IMR-90 (cell line): Measurements from ENCODE around the gene MMAB. TPM values are rescaled to one million over a fixed set of nuclear protein-coding genes. Genes with fewer than 3 reads are reported as not detected.

ENCODE experiments used
- ATAC-seq: fragments of 200-7000 bp; cut with Tn5 transposase; 2 replicates; pipeline ENCODE4 v1.9.1; 2020; ENCODE audit warnings: low read depth, mild to moderate bottlenecking, moderate library complexity
- BruUV-seq: library from RNA; stranded (reverse); fragments of 400-500 nt; replicated peaks from 2 replicates; lab custom pipeline; 2021; lab: Mats Ljungman, UMichigan
- CTCF ChIA-PET: fragments of 300-600 bp; formaldehyde crosslinking; extraction: SDS; loops from one replicate; lab custom pipeline; 2021; ENCODE audit warnings: antibody characterized with exemption; lab: Yijun Ruan, JAX
- POLR2A ChIA-PET: fragments of 300-600 bp; sonication (Branson Sonifier 250); formaldehyde crosslinking; loops from one replicate; lab custom pipeline; 2022; ENCODE audit warnings: antibody characterized with exemption; ENCODE audit not compliant: unreplicated experiment; lab: Charles Lee
- DNase-seq: peaks from one replicate; pipeline ENCODE4 v3.0.0; 2013
- H2AFZ ChIP-seq: replicated peaks from 2 replicates; pipeline ENCODE3; 2013; ENCODE audit warnings: low read length, mild to moderate bottlenecking; ENCODE audit not compliant: poor library complexity
- H2AK5ac ChIP-seq: 2 replicates; pipeline ENCODE4 v1.6.1; 2013; ENCODE audit warnings: low read depth, low read length, inconsistent platforms
- H2AK9ac ChIP-seq: replicated peaks from 2 replicates; pipeline ENCODE3; 2013; ENCODE audit warnings: mild to moderate bottlenecking, low read depth, low read length, moderate library complexity; ENCODE audit not compliant: poor library complexity
- H2BK120ac ChIP-seq: 2 replicates; pipeline ENCODE4 v1.6.1; 2013; ENCODE audit warnings: low read depth, low read length, inconsistent platforms
- H2BK15ac ChIP-seq: 3 replicates; pipeline ENCODE4 v1.6.1; 2013; ENCODE audit warnings: low read depth, low read length, inconsistent platforms
- H2BK20ac ChIP-seq: 2 replicates; pipeline ENCODE4 v1.6.1; 2013; ENCODE audit warnings: low read depth, mild to moderate bottlenecking, inconsistent platforms, low read length, moderate library complexity
- H2BK5ac ChIP-seq: 2 replicates; pipeline ENCODE4 v1.6.1; 2013; ENCODE audit warnings: mild to moderate bottlenecking, low read depth, low read length, inconsistent platforms; ENCODE audit not compliant: poor library complexity, severe bottlenecking
- H3K14ac ChIP-seq: replicated peaks from 2 replicates; pipeline ENCODE4 v1.6.1; 2013; ENCODE audit warnings: low read depth, low read length, inconsistent platforms
- H3K18ac ChIP-seq: 2 replicates; pipeline ENCODE4 v1.6.1; 2013; ENCODE audit warnings: low read depth, low read length, control low read depth
- H3K23ac ChIP-seq: 2 replicates; pipeline ENCODE4 v1.6.1; 2013; ENCODE audit warnings: low read depth, low read length, inconsistent platforms
- H3K27ac ChIP-seq: 2 replicates; pipeline ENCODE4 v1.5.1; 2013; ENCODE audit warnings: mild to moderate bottlenecking, control low read depth, low read length; ENCODE audit not compliant: insufficient read depth
- H3K27me3 ChIP-seq: 2 replicates; pipeline ENCODE4 v1.6.1; 2013; ENCODE audit warnings: low read length; ENCODE audit not compliant: control insufficient read depth, insufficient read depth
- H3K36me3 ChIP-seq: 2 replicates; pipeline ENCODE4 v1.6.1; 2013; ENCODE audit warnings: low read length, mixed read lengths; ENCODE audit not compliant: control insufficient read depth, insufficient read depth
- H3K4ac ChIP-seq: 2 replicates; pipeline ENCODE4 v1.6.1; 2013; ENCODE audit warnings: low read depth, low read length, inconsistent platforms
- H3K4me1 ChIP-seq: 2 replicates; pipeline ENCODE4 v1.6.1; 2013; ENCODE audit warnings: low read length, mixed read lengths; ENCODE audit not compliant: control insufficient read depth, insufficient read depth
- H3K4me2 ChIP-seq: 2 replicates; pipeline ENCODE4 v1.6.1; 2013; ENCODE audit warnings: low read depth, mild to moderate bottlenecking, control low read depth, low read length, moderate library complexity
- H3K4me3 ChIP-seq: 2 replicates; pipeline ENCODE4 v1.5.1; 2013; ENCODE audit warnings: low read depth, mild to moderate bottlenecking, control low read depth, low read length, moderate library complexity; ENCODE audit not compliant: insufficient read depth
- H3K56ac ChIP-seq: 2 replicates; pipeline ENCODE4 v1.6.1; 2013; ENCODE audit warnings: low read length, inconsistent platforms; ENCODE audit not compliant: insufficient read depth; ENCODE audit errors: extremely low read depth
- H3K79me1 ChIP-seq, 2 experiments: 2 replicates each; pipeline ENCODE4 v1.6.1; 2013; ENCODE audit warnings: low read length in 2 of 2, inconsistent platforms in 1 of 2, low read depth in 1 of 2
- H3K9ac ChIP-seq: 2 replicates; pipeline ENCODE4 v1.6.1; 2013; ENCODE audit warnings: low read depth, low read length, control low read depth
- H3K9me1 ChIP-seq: 2 replicates; pipeline ENCODE4 v1.6.1; 2013; ENCODE audit warnings: low read length, inconsistent platforms; ENCODE audit not compliant: insufficient read depth
- H3K9me3 ChIP-seq: 2 replicates; pipeline ENCODE4 v1.6.1; 2013; ENCODE audit warnings: low read length; ENCODE audit not compliant: control insufficient read depth, insufficient read depth
- H4K20me1 ChIP-seq: 2 replicates; pipeline ENCODE4 v1.6.1; 2013; ENCODE audit warnings: low read length, inconsistent platforms; ENCODE audit not compliant: insufficient read depth
- H4K5ac ChIP-seq: 2 replicates; pipeline ENCODE4 v1.6.1; 2013; ENCODE audit warnings: mild to moderate bottlenecking, low read depth, low read length, control low read depth
- H4K8ac ChIP-seq, 2 experiments: 2 replicates each; pipeline ENCODE4 v1.6.1; 2013; ENCODE audit warnings: low read depth in 2 of 2, low read length in 2 of 2, control low read depth in 1 of 2, inconsistent platforms in 1 of 2
- H4K91ac ChIP-seq: 2 replicates; pipeline ENCODE4 v1.6.1; 2013; ENCODE audit warnings: low read depth, low read length, inconsistent platforms; ENCODE audit not compliant: insufficient read depth
- BHLHE40 ChIP-seq: fragments of 150-350 bp; IDR thresholded peaks from 2 replicates; pipeline ENCODE4 v1.6.1; 2016; ENCODE audit warnings: mild to moderate bottlenecking, low read depth, low read length
- CEBPB ChIP-seq: IDR thresholded peaks from 2 replicates; pipeline ENCODE4 v1.6.1; 2012; ENCODE audit warnings: low read depth, low read length, improper control_type of control experiment
- CHD1 ChIP-seq: IDR thresholded peaks from 2 replicates; pipeline ENCODE4 v1.6.1; 2012; ENCODE audit warnings: low read depth, low read length, improper control_type of control experiment
- CTCF ChIP-seq: conservative IDR thresholded peaks from 2 replicates; pipeline ENCODE4 v1.5.1; 2012; ENCODE audit warnings: mild to moderate bottlenecking, low read depth, low read length, improper control_type of control experiment
- FOS ChIP-seq: fragments of 150-350 bp; IDR thresholded peaks from 2 replicates; pipeline ENCODE4 v1.6.1; 2016; ENCODE audit warnings: low read depth, low read length
- MAFK ChIP-seq: IDR thresholded peaks from 2 replicates; pipeline ENCODE4 v1.6.1; 2012; ENCODE audit warnings: low read depth, low read length, improper control_type of control experiment
- MAZ ChIP-seq: IDR thresholded peaks from 2 replicates; pipeline ENCODE4 v1.6.1; 2012; ENCODE audit warnings: low read depth, mild to moderate bottlenecking, low read length, improper control_type of control experiment, moderate library complexity, borderline replicate concordance
- MXI1 ChIP-seq: IDR thresholded peaks from 2 replicates; pipeline ENCODE4 v1.6.1; 2012; ENCODE audit warnings: low read depth, mild to moderate bottlenecking, low read length, moderate library complexity, borderline replicate concordance
- NFE2L2 ChIP-seq: fragments of 150-350 bp; IDR thresholded peaks from 2 replicates; pipeline ENCODE4 v1.6.1; 2016; ENCODE audit warnings: low read depth, mild to moderate bottlenecking, low read length
- POLR2A ChIP-seq: IDR thresholded peaks from 2 replicates; pipeline ENCODE4 v1.6.1; 2012; ENCODE audit warnings: mild to moderate bottlenecking, low read depth, low read length
- RAD21 ChIP-seq: IDR thresholded peaks from 2 replicates; pipeline ENCODE4 v1.6.1; 2012; ENCODE audit warnings: low read length, improper control_type of control experiment
- RCOR1 ChIP-seq: IDR thresholded peaks from 2 replicates; pipeline ENCODE4 v1.6.1; 2012; ENCODE audit warnings: mild to moderate bottlenecking, low read length, improper control_type of control experiment; ENCODE audit not compliant: insufficient replicate concordance
- RFX5 ChIP-seq: IDR thresholded peaks from 2 replicates; pipeline ENCODE4 v1.8.0; 2012; ENCODE audit warnings: low read depth, mild to moderate bottlenecking, low read length, moderate library complexity
- SMC3 ChIP-seq: fragments of 150-350 bp; IDR thresholded peaks from 2 replicates; pipeline ENCODE4 v1.6.1; 2016; ENCODE audit warnings: low read depth, mild to moderate bottlenecking, antibody characterized with exemption, low read length, moderate library complexity
- USF2 ChIP-seq: fragments of 150-350 bp; IDR thresholded peaks from 2 replicates; pipeline ENCODE4 v1.6.1; 2017; ENCODE audit warnings: mild to moderate bottlenecking, antibody characterized with exemption, low read length, low read depth
- WGBS, 2 experiments: methylation state at CpG; one replicate each; pipeline versions ENCODE4 v1.1.5 to v1.1.7; 2013; ENCODE audit warnings: missing lambda C conversion rate in 2 of 2; ENCODE audit not compliant: insufficient read length in 1 of 2; ENCODE audit errors: extremely low coverage in 2 of 2; 5-methylcytosine and 5-hydroxymethylcytosine counted together
- dilution Hi-C: fragments of 300-500 bp; cut with HindIII; formaldehyde crosslinking; loops from one replicate; pipeline ENCODE4 v1.14.3; 2018; ENCODE audit warnings: low sequenced_read_pairs; ENCODE audit not compliant: unreplicated experiment
- in situ Hi-C: fragments of 300-500 bp; cut with MboI; formaldehyde crosslinking; loops from 3 replicates; pipeline ENCODE4 v1.14.3; 2019; ENCODE audit warnings: low sequenced_read_pairs, inconsistent platforms, mixed read lengths
- intact Hi-C: fragments of 100-400 bp; cut with micrococcal nuclease; formaldehyde crosslinking; loops from 2 replicates; pipeline ENCODE4 v1.10.0; 2022
- polyA plus RNA-seq, 3 experiments: library from polyadenylated mRNA; depleted of rRNA; stranded (reverse); fragments of >200 nt; gene quantifications; 2 replicates each; pipeline ENCODE4 v1.2.3, GENCODE V29; 2012; ENCODE audit warnings: low replicate concordance in 1 of 3
- total RNA-seq: library from RNA; depleted of rRNA; stranded (reverse); fragments of >200 nt; gene quantifications from 2 replicates; pipeline ENCODE4 v1.2.3, GENCODE V29; 2012

Gene MMAB
- total and polyA plus RNA-seq, 2 of the 4 experiments (the other 2 are of a cell fraction) = 16.5 to 16.9 TPM

- Histone ChIP-seq H2BK20ac (no peak overlapping the region), H3K27ac (no peak overlapping the region), H3K9ac (no peak overlapping the region), H3K4me1 (peaks cover 9% of the 10 kb centered on the region), H3K23ac (no peak overlapping the region), H2BK15ac (no peak overlapping the region; the same call in 2 of the 3 replicates), H4K91ac (no peak overlapping the region; the same call in 1 of the 2 replicates), H3K4me2 (no peak overlapping the region), H2BK120ac (no peak overlapping the region), H3K4me3 (no peak overlapping the region), H2AK5ac (peak overlapping the region; percentile 8; the same call in 1 of the 2 replicates), H4K5ac (no peak overlapping the region), H3K27me3 (no peaks in the 10 kb centered on the region), H4K8ac (no peak overlapping the region), H3K9me3 (no peaks in the 10 kb centered on the region), H3K4ac (peak overlapping the region; percentile 4; the same call in 1 of the 2 replicates), H3K79me1 (peaks cover 0 to 4% of the 10 kb centered on the region in 2 experiments; a peak in 3 of 4 replicates), H3K14ac (no peak overlapping the region), H3K9me1 (peaks cover 8% of the 10 kb centered on the region), H3K36me3 (peaks cover 3% of the 10 kb centered on the region; the same call in 1 of the 2 replicates), H4K20me1 (no peaks in the 10 kb centered on the region), H3K56ac (no peak overlapping the region; the same call in 1 of the 2 replicates), H2AFZ (peak overlapping the region; percentile 5), H2BK5ac (no peak overlapping the region), H2AK9ac (no peak overlapping the region), H3K18ac (no peak overlapping the region)
- BruUV-seq = no TSS peak
- ChIA-PET CTCF (interaction anchor here (0.6 to 1.0 kb wide), 2 partner anchors 112 to 147 kb away, joined by 3 read pairs; no protein-coding TSS in a partner anchor), POLR2A (interaction anchor here (0.5 kb wide), 1 partner anchor 947 kb away, joined by 4 read pairs; no protein-coding TSS in a partner anchor)
- ATAC-seq = no peak
- dilution Hi-C loops = no loop called here
- WGBS, 2 experiments = 88% methylated on average over 9 of the region's 16 CpGs; no CpG with 5 or more reads in 1 of the 2 experiments
- DNase-seq = no peak
- in situ Hi-C loops = no loop called here
- intact Hi-C loops = no loop called here
- no peak for TF ChIP-seq RFX5
- no peak for TF ChIP-seq CEBPB
- TF ChIP-seq POLR2A = no peak
- no peak for TF ChIP-seq MXI1
- TF ChIP-seq RAD21 = no peak
- TF ChIP-seq BHLHE40 = no peak
- TF ChIP-seq MAFK = no peak
- TF ChIP-seq CHD1 = no peak
- no peak for TF ChIP-seq USF2
- TF ChIP-seq CTCF = no peak
- TF ChIP-seq SMC3 = no peak
- no peak for TF ChIP-seq MAZ
- TF ChIP-seq RCOR1 = no peak
- no peak for TF ChIP-seq NFE2L2
- TF ChIP-seq FOS = no peak
Observed at GRCh38 chr12:109540526-109541412, 32.5 kb downstream of the MMAB start.
